ENCODE measurements around the gene POLA1. TPM values are rescaled to one million over a fixed set of nuclear protein-coding genes. Genes with fewer than 3 reads are reported as not detected.

The POLA1 gene
- total RNA-seq, 1 donor from 2014 or later = 25.5 TPM

GRCh38 chrX:24996096-24996709, 302.5 kb downstream of the POLA1 start:
- DNase-seq (ENCODE audit: low spot score) (no peak), ATAC-seq (no peak)
- intact Hi-C loops (cut with DNase I) = no loop called here

- ATAC-seq (no peak), DNase-seq (ENCODE audit: low spot score) (no peak)
- intact Hi-C loops (cut with DNase I) = no loop called here
Observed at GRCh38 chrX:24999511-24999910, 305.8 kb downstream of the POLA1 start.

DNA sequence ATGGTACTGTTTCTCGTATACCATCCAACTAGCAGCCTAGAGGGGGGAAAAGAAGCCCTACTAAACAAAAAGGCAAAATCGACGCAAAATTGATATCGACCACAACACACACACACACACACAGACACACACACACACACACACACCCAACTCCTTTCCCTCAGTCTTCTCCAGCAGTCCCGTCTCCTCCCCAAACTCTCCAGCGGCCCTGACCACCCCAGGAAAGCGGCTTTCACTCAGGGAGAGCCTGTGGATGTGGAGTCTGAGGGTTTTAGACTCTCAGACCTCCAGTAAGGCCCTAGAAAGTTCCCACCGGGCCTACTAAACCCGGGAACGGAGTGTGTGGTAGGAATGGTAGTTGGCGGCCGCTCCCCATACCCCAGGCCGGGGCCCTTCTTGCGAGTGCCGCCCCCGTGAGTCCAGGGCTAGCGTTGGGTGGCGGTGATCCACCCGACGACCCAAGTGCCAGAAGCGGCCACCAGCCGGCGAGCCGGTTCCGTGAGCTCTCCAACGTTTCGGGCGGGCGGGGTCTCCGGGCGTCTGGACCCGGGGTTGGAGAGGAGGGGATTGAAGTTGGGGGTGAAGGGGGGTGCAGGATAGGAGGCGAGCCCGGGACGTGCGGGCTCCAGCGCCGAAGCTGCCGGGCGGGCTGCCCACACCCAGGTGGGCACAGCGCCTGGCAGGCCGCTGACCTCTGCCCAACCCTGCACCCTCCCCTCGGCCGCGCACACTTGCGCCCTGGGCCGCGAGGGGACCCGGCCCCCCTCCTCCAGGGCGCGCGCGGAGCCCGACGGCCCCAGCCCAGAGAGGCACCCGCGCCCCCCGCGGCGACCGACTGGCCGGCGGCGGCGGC, 308.3 kb downstream of the POLA1 start:
- intact Hi-C loops (cut with DNase I) = no loop called here
- ATAC-seq (no peak), DNase-seq (ENCODE audit: low spot score) (no peak)

DNA sequence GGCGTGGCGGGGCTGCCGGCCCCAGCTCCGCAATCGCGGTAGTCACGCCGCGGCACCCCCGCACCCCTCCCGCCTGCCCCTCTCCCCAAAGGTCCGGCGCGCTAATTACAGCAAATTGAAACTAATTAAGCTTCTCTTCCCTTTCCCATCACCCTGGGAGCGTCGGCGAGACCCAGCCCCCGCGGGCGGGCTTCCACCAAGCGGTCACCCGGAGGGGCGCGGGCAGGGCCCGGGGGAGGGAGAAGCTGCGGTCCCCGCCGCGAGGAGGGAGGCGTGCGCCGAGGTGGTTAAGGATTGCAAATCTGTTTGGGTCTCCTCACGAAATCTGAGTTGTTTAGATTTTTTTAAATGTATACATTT, 308.9 kb downstream of the POLA1 start:
- ATAC-seq (no peak), DNase-seq (ENCODE audit: low spot score) (no peak)
- intact Hi-C loops (cut with DNase I) = no loop called here

DNA sequence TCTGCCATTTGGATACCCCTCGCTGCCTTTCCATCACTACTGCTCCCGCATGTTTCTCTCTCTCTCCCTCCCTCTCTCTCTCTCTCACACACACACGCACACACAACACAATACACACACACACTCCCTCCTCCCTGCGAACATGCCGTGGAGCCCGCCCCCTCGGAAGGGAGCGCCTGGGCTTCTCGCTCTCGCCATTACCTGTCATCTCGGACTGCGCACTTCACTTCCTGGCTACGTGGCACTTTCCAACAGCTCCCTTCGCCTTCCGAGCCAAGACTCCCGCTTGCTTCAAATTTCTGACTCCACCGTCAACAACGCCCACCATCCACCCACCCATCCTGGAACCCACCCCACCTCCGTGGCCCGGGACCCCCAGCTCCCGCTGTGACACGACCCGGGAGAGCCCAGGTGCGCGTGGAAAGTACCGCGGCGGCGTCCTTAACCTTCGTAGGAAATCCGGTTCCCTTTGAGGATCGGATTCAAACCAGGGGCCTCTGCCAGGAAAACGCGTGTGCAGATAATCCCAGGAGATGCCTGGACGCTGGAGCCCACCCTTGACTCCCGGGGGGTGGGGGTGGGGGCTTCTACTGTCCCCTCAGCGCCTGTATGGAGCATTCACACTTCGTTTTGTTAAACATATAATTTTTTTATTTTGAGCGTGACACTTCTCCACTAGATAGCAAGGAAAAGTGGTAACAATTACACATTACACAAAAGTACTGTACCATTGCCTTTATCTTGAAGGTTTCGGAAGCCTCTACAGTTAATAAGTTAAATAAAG, 309.5 kb downstream of the POLA1 start:
- DNase-seq (ENCODE audit: low spot score) (no peak), ATAC-seq (no peak)
- intact Hi-C loops (cut with DNase I) = no loop called here

DNA sequence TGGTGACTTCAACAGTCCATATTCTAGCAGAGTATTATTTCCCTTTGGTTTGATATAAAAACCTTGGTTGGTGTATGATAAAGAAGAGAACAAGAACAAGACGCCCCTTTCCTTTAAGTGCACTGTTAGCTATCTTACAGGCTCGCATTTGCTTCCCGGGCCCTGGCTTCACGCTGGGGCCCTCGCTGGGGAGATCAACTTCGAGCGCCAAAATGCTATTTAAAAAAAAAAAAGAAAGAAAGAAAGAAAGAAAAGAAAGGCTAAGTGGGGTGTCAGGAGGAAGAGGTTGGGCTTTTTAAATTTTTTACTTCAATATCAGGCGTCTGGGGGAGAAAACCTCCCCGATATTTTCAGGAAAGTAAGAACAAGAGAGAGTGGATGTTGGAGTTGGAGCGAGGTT, 310.3 kb downstream of the POLA1 start:
- DNase-seq (ENCODE audit: low spot score) = no peak
- ATAC-seq = no peak
- intact Hi-C loops (cut with DNase I) = no loop called here

- DNase-seq (ENCODE audit: low spot score) = no peak
- intact Hi-C loops (cut with DNase I) = no loop called here
- no peak for ATAC-seq
Observed at GRCh38 chrX:25004485-25005032, 310.8 kb downstream of the POLA1 start.

DNA sequence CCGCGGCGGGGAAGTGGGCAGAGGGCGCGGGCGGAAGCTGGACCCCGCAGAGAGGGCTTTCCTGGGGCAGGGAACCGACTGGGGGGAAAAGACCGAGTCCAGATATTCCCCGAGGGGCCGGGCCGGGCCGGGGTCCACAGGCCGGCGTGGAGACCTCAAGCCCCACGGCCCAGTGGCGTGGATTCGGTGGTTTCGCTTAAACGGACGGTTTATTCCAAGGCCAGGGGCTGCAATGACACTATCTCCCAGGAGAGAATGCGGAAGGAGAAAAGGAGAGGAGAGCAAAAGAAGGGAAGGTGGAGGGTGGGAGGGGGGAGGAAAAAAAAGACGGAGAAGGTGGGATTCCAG, 311.3 kb downstream of the POLA1 start:
- intact Hi-C loops (cut with DNase I) = no loop called here
- ATAC-seq = no peak
- no peak for DNase-seq (ENCODE audit: low spot score)

GRCh38 chrX:25005382-25006185, 311.9 kb downstream of the POLA1 start:
- intact Hi-C loops (cut with DNase I) = no loop called here
- no peak for DNase-seq (ENCODE audit: low spot score)
- no peak for ATAC-seq

DNA sequence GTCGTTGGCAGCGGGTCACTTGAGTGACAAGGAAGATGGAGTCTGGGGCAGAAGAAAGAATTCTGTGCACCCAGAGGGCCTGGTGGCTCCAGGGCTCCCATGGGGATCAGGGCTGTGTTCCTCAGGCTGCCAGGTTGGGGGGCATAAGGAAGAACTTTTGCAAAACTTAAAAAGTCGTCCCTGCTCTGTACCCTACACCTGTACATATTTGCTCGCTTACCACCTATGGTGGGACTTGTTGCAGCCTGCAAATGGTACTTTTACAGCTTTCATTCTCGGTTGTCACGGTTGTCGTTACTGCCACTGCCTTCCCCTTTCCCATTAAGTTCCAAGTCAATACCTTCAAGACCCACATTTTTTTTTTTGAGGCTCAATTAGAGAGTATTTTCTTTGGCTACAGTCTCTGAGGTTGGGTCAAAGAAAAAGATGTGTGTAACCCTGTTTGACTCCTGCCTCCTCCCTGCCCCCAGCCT, 312.9 kb downstream of the POLA1 start:
- intact Hi-C loops (cut with DNase I) = no loop called here
- DNase-seq (ENCODE audit: low spot score) = no peak
- ATAC-seq = no peak

DNA sequence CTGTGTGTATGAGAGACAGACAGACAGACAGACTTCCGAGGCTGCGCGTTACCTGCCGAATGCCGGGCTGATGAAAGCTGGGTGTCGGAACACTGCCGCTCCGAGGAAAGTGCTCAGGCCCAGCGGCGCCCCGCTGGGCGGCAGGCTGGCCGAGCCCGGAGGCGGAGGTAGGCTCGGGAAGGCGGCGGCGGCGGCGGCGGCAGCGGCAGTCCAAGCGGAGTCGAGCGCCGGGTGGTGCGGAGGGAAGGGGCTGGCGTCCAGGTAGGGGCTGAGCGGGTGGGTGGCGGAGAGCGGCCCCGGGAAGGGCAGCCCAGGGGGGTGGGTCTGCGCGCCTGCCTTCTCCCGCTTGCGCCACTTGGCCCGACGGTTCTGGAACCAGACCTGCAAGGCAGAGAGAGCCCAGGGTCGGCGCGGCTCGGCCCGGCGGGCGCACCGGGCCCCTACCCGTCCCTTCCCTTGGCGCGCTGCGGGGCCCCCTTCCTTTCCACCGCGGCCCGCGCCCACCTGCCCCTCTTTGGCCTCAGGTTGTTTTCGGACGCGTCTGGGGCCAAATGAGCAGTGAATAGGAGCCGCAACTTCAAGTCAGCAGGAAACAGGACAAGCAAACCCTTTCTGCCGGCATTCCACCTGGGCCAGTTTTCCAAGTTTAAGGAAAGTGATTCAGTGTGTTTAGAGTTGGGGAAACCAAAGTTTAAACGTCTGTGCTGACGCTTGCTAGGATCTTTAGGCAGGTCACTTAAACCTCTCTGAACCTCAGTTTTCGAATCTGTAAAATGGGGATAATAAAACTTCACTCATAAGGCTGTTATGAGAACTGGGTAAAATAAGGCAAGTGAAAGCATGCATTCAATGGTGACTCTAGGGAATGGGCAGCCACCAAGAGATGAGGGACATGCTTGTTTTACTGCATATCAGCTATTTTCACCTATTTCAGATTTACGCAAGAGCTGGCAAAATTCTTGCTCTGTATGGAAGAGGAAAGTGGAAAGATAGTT, 313.6 kb downstream of the POLA1 start:
- intact Hi-C loops (cut with DNase I) = no loop called here
- ATAC-seq = no peak
- no peak for DNase-seq (ENCODE audit: low spot score)

DNA sequence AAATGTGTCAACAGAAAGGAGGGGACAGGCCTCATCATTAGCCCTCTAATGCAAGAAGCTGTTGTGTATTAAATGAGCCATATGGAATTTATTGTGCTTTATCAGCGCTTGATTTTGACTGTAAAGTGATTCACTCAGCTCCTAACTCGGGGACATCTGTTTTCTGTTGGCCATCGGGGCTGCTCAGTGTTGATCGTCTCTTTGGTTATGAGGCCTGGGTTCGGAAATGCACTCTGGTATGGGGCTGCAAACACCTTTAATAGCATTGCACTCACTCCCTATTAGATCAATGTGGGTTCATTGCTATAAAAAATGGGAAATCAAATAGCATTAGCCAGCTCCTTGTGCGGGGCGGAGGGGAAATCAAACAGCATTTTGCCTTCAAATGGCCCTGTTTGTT, 315.7 kb downstream of the POLA1 start:
- ATAC-seq = no peak

DNA sequence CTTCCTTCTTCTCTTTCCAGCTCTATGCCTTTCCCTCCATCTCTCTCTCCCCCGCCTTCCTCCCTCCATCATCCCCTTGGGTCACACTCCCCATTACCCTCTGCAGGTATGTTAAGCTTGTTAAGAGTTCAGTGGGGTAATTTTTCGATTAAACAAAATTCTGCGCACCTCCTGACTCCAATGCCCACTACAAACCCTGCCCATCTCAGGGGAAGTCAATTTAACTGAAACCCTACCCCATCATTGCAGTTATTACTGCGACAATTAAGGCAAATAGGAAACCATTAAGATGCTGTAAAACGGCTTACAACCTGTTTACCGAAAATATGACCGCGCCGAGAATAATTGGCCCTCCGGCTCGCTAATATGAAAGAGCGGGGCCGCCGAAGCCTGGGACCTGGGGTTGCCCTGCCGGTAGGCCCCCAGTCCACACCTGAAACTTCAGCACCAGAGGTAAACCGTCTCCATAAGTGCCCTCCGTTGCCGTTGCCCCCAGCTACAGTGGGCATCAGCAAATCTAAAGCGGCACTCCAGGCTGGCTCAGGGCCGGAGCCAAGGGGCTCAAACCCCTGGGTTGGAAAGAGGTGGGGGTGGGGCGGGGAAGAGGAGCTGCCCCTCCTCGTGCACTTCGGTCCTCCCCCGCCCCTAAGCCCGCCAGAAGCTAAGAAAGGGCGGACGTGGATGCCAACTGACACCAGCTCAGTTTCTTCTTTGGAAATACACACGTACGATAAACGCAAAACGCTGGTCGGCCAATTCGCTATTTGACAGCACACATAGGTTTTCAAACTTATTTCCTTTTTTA, 317.3 kb downstream of the POLA1 start:
- ATAC-seq (no peak), DNase-seq (ENCODE audit: low spot score) (no peak)
- intact Hi-C loops (cut with DNase I) = no loop called here

More for the DNA sequence above, 315.7 kb downstream of the POLA1 start:
- no peak for DNase-seq (ENCODE audit: low spot score)
- intact Hi-C loops (cut with DNase I) = no loop called here

GRCh38 chrX:25011589-25012432, 318.1 kb downstream of the POLA1 start:
- intact Hi-C loops (cut with DNase I) = no loop called here
- no peak for ATAC-seq

DNA sequence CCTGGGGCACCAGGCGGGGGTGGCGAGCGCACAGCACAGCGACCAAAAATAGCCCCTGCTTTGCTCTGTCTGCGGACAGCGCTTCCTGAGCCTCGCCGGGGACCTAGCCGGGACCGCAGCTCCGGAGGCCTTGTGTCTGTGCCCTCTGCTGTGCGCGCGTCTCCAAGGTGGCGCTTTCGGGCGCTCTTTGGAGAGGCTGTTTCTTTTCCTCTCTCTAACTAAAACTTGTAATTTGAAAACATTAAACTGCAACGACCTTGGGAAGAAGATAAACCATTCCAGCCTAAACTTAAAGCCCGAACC, 318.7 kb downstream of the POLA1 start:
- DNase-seq (ENCODE audit: low spot score) = no peak
- intact Hi-C loops (cut with DNase I) = no loop called here
- ATAC-seq = no peak

More at GRCh38 chrX:25011589-25012432, 318.1 kb downstream of the POLA1 start:
- DNase-seq (ENCODE audit: low spot score) = no peak

Measured in sciatic nerve (tissue), 2 donors.